Germinal center (tissue), 1 donor: ENCODE data around the gene OBI1.
"Not testable (repeated sequence)": the region's sequence is repeated elsewhere in the genome, so short reads cannot be mapped to it uniquely, and the experiment has no call there.

Source experiments
- DNase-seq: peaks from one replicate; pipeline ENCODE4 v3.0.0; 2012; ENCODE audit warnings: mixed read lengths, low spot score

OBI1 gene

DNA sequence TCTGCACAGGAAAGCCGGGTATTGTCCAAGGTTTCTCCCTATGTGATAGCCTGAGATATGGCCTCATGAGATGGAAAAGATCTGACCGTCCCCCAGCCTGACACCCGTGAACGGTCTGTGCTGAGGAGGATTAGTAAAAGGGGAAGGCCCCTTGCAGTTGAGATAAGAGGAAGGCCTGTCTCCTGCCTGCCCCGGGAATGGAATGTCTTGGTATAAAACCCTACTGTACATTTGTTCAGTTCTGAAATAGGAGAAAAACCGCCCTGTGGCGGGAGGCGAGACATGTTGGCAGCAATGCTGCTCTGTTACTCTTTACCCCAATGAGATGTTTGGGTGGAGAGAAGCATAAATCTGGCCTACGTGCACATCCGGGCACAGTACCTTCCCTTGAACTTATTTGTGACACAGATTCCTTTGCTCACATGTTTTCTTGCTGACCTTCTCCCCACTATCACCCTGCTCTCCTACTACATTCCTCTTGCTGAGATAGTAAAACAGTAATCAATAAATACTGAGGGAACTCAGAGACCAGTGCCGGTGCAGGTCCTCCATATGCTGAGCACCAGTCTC lies 11.8 kb downstream of the OBI1 start:
- DNase-seq, result not testable (repeated sequence)

- DNase-seq, result no peak
Measured at GRCh38 chr13:78638216-78638615, 20.7 kb downstream of the OBI1 start.

- no peak for DNase-seq
Measured at GRCh38 chr13:78636495-78636894, 22.5 kb downstream of the OBI1 start.

- no peak for DNase-seq
Measured at GRCh38 chr13:78632996-78633395, 26.0 kb downstream of the OBI1 start.

GRCh38 chr13:78631077-78631476 lies 27.9 kb downstream of the OBI1 start:
- no peak for DNase-seq

DNA sequence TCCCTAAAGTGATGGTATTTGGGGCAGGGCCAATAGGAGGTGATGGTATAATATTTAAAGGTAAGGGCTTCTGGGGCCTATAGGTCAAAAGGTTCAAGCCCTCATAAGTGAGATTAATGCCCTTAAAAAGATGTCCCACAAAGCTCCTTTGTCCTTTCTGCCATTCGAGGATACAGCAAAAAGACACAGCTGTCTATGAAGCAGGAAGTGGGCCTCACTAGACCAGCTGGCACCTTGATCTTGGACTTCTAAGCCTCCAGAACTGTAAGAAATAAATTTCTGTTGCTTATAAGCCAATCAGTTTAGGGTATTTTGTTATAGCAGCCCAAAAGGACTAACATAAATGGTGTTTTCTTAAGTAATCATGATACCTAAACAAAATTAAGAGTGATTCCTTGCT lies 28.4 kb downstream of the OBI1 start:
- DNase-seq, result no peak

- no peak for DNase-seq
Measured at GRCh38 chr13:78625384-78625783, 33.6 kb downstream of the OBI1 start.

DNA sequence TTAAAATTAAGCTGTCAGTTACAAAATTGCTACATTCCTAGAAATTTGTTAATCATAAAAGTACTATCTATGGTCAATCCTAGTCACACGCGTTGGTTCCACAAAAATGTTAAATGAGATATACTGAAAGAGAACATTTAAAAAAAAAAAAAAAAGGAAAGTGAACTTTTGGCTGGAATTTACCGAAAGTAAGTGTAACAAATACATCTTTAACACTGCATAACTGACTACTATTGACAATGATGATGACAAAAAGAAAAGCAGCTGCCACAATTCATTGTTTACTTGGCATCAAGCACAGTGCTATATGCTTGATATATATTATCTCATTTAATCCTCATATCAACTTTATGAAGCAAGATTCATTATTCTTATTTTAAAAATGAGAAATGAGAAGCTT lies 35.8 kb downstream of the OBI1 start:
- no peak for DNase-seq

- DNase-seq, result no peak
Measured at GRCh38 chr13:78620936-78621470, 38.0 kb downstream of the OBI1 start.

DNA sequence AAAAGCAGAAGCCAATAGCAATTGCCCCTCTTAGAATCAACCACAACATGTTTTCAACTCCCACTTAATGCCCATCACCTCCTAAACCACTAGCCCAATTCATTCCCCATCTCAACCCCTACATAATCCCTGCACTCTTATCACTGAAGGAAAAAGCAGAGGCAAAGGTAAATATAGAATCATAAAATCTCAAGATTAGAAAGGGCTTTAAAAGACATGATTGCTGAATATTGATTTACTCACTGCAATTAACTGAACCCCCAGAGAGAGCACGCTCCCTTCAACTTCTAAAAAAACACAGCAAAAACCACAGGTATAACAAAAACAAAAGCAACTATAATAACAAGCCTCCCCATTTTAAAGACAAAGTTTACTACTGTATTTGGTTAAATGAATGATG lies 40.5 kb downstream of the OBI1 start:
- DNase-seq, result no peak

DNA sequence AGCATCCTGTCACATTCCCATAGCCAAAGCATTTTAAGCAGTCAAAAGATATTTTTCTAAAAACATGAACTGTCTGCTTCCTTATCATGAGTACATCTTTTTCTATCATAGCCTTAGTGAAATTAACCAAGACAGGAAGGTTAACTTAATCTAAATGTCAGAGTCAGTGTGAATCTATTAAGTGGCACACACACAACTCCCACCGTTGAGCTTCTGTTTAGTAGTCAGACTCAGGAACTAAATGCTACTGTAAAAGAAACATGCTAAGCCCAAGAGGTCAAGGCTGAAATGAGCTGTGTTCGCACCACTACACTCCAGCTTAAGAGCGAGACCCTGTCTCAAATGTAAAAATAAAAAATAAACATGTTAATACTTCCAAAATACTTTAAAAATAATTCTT lies 47.9 kb downstream of the OBI1 start:
- no peak for DNase-seq

DNA sequence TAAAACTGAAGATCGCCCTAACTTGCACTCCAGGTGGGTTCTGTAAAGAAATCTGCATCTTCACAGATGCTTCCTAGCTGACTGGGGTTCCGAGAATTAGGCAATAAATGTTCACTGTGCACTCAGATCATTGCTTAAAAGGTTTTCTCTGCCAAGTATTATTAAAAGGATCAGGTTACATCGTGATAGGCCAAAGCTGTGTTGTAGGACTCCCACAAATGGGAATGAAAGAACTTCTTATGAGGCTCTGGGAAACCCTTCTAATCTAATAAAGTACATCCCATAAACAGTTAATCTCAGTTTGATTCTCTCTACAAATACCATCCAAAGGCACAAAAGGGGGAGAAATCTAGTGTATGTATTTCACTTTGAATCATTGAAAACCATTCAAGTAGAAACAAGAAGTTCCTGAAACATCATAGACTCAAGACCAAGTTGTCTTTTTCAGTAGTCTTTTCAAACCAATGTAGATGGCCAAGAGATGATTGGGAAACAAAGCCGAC lies 48.5 kb downstream of the OBI1 start:
- no peak for DNase-seq

GRCh38 chr13:78609464-78610205 lies 49.3 kb downstream of the OBI1 start:
- no peak for DNase-seq

- peak; percentile 16 for DNase-seq
Measured at GRCh38 chr13:78608688-78609463, 50.1 kb downstream of the OBI1 start.

DNA sequence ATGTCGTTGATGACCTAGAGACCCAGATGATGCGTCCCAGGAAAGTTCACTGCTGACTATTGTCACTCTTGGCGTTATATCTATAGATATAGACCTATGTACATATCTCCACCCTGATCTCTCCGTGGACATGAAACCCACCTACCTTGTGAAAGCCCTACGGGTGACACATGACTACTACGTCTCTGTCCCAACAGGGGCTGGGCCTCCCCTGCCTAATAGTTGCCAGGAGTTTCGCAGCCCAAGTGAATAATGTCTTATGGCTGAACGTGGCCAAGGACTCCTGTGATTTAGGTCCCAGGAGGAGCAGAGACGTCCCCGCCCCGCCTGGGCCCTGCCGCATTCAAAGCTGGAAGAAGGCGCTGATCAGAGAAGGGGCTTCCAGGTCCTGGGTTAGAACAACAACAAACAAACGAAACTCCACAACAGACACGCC lies 50.7 kb downstream of the OBI1 start:
- DNase-seq, result peak; percentile 8

DNA sequence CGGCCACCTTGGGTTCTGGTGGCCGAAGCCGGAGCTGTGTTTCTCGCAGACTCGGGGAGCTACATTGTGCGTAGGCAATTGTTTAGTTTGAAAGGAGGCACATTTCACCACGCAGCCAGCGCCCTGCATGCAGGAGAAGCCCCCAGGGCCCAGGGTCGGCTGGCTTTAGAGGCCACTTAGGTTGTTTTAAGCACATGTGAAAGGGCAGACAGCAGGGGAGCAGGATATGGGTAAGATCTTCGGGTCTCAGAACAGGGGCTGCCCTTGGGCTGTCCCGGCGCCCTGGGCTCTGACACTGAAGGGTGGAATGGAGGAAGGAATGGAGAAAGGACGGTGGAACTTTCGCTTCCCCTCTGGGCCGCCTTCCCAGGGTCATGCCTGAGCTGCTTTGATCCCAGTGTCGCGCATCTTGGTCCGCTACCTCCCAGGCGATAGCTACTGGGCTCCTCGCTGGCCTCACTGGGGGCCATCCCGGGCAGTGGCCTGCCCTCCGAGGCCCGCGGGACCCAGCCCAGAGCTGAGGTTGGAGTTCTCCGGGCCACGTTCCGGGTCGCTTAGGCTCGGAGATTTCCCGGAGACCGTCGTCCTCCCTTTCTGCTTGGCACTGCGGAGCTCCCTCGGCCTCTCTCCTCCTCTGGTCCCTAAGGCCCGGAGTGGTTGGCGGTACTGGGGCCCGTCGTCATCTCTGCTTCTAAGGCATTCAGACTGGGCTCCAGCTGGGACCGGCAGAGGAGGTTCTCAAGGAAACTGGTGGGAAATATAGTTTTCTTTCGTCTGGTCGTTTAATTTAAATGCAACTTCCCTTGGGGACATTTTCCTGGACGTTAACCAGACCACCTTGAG lies 51.3 kb downstream of the OBI1 start:
- DNase-seq, result no peak

DNA sequence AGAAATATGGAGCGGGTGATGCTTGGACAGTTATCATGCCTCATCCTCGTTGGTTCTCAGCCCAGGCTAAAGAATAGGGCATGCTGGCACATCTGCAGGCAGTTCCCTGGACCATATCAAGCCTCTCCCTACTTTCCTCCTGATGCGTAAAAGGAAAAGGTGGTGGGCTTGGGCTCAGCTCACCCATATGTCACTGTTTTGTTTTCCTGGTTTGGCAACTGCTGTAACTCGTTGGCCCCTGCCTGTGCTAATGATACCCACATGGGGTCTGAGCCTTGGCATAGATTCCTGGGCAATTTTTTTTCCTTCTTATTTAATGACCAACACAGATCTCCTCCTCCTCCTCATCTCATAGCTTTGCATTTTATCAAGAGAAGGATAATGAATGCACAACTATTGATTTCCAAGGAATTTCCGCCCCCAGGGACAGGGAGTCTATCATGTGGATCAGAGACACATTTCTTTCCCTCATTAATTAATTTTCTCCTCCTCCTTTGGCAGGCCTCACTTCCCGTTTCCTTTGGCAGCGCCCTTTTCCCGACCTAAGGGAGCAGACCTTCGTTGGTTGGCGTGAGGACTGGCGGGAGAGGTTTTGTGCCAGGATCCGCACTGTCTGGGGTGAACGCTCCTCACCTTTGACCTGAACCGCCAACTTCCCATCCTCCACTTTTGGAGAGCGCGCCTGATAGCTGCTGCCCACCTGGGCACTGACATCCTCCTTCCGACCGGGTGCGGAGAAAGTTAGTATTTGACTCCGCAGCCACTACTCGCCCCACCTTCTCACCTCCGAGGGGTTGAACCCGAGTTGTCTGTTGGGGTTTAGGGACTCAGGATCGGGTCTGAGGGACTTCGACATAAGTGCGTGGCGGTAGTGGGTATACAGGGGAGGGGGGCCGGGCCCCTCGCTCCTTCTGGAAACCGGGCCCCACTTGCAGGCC lies 52.2 kb downstream of the OBI1 start:
- no peak for DNase-seq

DNA sequence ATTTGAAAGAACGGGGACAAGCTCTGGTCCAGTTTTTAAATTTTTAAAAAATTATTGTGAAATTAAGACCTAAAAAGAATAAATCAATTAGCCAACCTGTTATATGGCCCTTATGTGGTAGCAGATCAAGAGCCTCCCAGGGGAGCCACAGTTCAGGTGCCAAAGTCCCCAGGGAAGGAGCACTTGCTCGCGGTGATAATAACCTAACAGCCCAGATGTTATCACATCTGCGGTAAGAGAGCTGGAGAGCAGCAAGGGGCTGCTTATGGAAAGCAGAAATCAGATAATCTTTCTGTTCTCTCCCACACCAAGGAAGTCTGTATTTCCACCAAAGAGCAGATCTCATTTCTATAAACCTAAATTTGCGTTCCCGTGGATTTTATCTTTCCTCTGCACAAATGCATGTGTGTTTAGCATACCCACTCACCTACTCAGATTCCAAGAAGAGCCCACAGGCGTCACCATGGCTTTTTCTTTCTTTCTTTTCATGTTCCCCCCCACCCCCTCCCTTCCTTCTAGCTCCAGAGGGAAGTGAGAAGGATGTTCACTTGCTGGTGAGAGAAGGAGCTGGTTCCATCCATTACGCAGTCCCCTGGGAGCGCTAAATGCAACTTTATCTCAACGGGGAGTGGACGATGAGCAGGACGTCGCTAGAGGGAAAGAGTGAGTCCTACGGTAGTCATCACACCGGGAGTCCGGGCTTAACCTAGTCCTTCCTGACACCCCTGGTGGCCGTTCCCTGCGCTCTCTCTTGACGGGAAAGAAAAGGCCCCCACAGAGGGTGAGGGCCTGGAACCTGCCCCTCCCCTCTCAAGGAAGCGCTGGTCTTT lies 54.0 kb downstream of the OBI1 start:
- DNase-seq, result peak; percentile 41

DNA sequence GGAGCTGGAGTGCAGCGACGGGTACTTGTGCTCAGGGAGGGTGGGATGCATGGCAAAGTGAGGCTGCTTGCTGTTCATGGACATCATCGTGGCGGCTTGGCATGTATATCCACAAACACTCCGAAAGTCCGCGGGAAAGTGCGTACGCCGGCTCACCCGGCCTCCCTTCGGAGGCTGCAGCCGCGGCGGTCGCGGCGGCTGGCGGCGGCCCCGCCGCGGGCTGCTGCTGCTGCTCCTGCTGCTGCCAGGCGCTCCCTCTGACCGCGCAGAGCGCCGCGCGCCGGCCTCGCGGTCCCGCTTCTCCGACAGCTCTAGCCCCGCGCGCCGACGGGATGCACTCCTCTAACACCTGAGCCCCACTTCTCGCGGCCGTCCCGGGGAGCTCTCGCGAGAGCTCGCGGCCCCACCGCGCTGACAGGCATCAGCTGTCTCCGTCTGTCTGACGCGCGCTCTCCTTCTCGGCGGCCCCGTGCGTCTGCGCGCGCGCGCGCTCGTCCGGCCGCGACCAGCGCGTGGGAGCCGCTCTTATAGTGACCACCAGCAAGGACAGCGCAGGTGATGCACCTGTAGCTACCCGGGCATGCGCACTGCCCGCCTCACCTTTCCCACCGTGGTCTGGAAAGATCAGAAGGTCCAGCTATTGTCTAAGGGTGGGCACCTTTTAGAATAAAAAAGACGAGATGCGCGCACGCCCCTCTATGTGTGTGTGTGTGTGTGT lies 55.6 kb downstream of the OBI1 start, which contains the start of gene POU4F1:
POU4F1 (minus strand) TSS at position 313 of the 718 bp plus-strand sequence; CDS start at position 87, 226 bp downstream.
- peak; percentile 81 for DNase-seq
